ENCODE measurements around the gene EHD1.

The EHD1 gene

GRCh38 chr11:64854534-64855502, 23.6 kb downstream of the EHD1 start:
- no peak overlapping the region for H3K27ac ChIP-seq
- TF ChIP-seq ZFX (IDR thresholded peaks at IDR 0.05; ENCODE audit: borderline replicate concordance) (no peak), CTCF (IDR thresholded peaks at IDR 0.05) (no peak)

DNA sequence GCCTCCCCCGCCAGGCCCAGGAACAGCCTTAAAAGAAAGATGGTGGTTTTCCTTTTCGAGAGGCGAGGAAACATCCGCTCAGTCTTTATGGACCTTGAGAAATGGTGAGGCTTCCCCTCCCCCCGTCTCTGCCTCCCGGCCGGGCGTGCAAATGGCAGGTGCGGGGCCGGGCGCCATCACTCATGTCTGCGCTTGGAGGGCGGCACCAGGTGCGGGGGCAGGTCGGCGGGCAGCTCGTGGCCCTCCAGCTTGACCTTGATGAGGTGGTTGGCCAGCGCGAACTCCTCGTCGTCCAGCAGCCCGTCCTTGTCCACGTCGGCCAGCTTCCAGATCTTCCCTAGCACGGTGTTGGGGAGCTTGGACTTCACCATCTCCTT, 24.3 kb downstream of the EHD1 start:
- H3K27ac ChIP-seq: no peak overlapping the region

DNA sequence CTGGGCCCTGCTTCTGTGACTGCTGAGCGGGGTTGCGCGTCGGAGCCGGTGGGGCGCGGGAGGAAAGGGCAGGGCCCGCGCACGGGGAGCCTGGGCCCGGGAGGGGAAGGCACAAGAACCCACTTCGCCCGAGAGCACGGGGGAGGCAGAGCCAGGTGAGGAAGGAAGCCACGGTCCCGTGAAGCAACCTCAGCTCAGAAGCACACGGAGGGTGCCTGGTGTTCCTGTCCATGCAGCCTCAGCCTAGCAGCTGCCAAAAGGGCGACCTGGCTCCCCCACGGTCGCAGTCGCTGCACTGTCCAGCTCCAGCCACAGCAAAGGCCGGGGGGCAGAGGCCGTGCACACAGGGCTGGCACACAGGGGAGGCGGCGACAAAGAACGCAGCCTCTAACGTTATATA, 24.7 kb downstream of the EHD1 start:
- no peak overlapping the region for H3K27ac ChIP-seq
- TF ChIP-seq ZFX (IDR thresholded peaks at IDR 0.05; ENCODE audit: borderline replicate concordance): no peak
- no peak for TF ChIP-seq CTCF (IDR thresholded peaks at IDR 0.05)

More for the DNA sequence above, 24.3 kb downstream of the EHD1 start:
- TF ChIP-seq ZFX (IDR thresholded peaks at IDR 0.05; ENCODE audit: borderline replicate concordance) (no peak), CTCF (IDR thresholded peaks at IDR 0.05) (no peak)

DNA sequence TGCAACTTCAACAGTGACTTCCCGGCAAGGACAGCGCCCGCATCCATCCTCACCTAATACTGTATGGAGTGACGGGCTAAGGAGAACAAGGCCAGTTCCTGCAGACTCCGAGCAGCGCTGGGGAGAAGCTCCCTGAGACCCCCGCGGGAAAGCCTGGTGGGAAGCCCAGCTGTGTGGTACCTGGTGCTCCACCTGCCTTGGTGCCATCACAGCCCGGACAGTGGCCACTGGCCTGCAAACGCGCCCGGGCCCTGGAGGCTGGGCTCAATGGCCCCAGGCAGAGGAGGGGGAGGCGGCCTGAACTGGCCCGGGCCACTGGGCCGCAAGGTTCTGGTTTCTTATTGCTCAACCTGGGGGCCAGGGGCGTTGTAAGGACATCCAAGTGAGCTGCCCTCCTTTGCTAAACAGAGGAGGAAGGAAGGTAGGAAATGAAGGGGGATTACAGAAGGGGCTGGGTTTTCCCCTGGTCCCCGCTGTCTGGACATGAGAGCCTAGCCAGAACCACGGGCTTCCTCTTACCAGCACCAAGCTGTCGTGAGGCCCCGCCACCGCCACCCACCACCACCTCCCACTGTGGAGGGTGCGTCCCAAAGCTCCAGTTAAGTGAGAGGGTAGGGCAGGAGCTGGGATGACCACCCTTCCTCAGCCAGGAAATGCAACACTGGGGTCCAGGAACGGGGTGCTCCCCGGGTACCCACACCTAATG, 25.5 kb downstream of the EHD1 start:
- TF ChIP-seq CTCF (IDR thresholded peaks at IDR 0.05) (no peak), ZFX (IDR thresholded peaks at IDR 0.05; ENCODE audit: borderline replicate concordance) (no peak)
- H3K27ac ChIP-seq: no peak overlapping the region

GRCh38 chr11:64851831-64852351, 26.5 kb downstream of the EHD1 start:
- no peak overlapping the region for H3K27ac ChIP-seq
- TF ChIP-seq ZFX (IDR thresholded peaks at IDR 0.05; ENCODE audit: borderline replicate concordance) (no peak), CTCF (IDR thresholded peaks at IDR 0.05) (no peak)

- TF ChIP-seq CTCF (IDR thresholded peaks at IDR 0.05) (no peak), ZFX (IDR thresholded peaks at IDR 0.05; ENCODE audit: borderline replicate concordance) (no peak)
- no peak overlapping the region for H3K27ac ChIP-seq
Measured at GRCh38 chr11:64850979-64851567, 27.3 kb downstream of the EHD1 start.

All from 22Rv1 (cell line).